Stimulated activated CD4-positive, alpha-beta T cell treated with anti-CD3 and anti-CD28 coated beads, Interleukin-1b, Interleukin-23, amount 100 ng/mL, for 24 hours (primary cell): ENCODE results near the gene CABP5.
"Not testable (repeated sequence)": the region's sequence is repeated elsewhere in the genome, so short reads cannot be mapped to it uniquely, and the experiment has no call there.

ENCODE experiments used
- DNase-seq, 4 experiments: peaks; one replicate each; pipeline ENCODE4 v3.0.0-alpha.2; 2020; ENCODE audit warnings: low read depth in 4 of 4, low spot score in 1 of 4

CABP5 gene

GRCh38 chr19:48043675-48044258, at the start of gene CABP5:
Gene CABP5, minus strand, starts transcription at chr19:48044079. Its CDS starts 157 bp downstream, at chr19:48043922.
- DNase-seq: no peak

DNA sequence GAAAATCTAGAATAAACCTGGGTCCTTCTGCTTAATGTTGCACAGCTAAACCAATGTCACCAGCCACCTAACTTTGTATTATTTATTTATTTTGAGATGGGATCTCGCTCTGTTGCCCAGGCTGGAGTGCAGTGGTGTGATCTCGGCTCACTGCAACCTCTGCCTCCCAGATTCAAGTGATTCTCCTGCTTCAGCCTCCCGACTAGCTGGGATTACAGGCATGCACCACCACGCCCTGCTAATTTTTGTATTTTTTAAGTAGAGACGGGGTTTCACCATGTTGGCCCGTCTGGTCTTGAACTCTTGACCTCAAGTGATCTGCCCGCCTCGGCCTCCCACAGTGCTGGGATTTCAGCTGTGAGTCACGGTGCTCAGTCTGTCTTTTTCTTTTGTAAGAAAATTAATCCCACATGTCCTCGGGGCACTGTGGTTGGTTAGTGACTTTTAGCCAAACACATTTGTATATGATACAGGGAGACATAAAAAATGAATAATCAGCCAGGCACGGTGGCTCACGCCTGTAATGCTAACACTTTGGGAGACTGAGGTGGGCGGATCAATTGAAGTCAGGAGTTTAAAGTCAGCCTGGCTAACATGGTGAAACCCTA, 47.3 kb upstream of the CABP5 start:
- DNase-seq: not testable (repeated sequence)

- DNase-seq: no peak
Observed at GRCh38 chr19:48090281-48090802, 46.5 kb upstream of the CABP5 start.

DNA sequence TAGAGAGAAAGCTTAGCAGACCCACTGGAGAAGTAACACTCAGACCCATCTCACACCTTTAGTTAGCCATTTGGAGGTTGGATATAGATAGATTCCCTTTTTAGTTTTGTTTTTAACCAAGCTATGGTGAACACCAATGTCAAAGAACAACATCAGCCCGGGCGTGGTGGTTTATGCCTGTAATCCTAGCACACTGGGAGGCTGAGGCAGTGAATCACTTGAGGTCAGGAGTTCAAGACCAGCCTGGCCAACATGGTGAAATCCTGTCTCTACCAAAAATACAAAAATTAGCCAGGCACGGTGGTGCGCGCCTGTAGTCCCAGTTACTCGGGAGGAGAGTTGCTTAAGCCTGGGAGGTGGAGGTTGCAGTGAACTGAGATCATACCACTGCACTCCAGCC, 45.1 kb upstream of the CABP5 start:
- DNase-seq: not testable (repeated sequence)

DNA sequence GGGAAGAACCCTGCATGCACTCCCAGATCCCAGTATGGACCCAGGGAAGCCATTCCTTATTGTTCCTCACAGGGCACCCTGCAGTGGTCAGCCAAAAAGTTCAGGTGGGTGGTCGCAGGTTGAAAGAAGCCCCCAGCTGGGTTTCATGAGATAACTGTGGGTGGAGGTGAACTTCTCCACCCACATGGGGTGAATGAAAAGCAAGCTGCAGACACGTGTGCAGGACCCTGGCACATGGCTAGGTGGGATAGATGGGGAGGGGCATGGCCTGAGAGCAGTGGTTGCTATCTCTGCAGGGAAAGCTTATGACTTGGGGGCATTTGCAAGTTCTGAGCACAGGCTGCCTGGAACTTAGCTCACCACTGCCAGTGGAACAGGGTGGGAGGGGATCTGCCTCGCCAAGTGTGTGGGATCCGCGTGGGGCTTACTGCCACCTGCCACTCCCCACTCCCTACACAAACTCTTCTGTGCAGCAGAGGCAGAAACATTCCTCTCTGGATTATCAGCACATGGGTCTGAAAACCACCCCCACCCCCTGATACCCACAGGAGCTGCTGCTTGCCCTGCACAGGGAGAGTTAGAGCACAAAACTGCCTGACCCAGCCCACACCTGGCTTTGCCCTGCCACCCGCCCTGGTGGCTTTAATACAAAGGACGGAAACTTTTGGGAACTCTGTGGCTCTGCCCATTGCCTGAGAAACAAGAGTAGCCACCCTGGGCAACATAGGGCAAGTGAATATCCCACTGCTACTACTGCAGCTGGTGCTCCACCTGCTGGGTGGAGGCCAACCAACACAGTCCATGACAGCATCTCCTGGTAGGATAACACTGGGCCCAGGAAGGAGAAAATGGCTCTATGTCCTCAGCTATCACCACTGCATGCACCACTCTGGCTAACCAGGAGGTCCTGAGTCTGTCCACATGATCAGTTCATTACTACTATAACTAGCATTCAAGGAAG, 42.3 kb upstream of the CABP5 start:
- DNase-seq: no peak

DNA sequence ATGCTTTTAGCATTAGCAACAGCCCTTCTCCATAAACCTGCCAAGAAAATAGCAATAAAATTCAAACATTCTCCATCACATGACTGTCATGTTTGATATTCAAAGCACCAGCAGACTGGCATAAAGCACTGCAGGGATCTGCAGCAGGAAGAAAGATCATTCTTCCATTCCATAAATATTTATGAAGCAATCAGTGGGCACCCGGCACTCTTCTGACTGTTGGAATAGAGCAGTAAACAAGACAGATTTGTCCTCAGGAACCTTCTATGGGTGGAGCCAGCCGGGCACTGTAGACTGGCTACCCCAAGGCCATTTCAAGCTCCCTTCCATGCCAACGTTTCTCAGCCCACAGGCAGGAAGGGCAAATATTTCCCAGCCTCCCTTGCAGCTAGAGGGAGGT, 41.2 kb upstream of the CABP5 start:
- no peak for DNase-seq

DNA sequence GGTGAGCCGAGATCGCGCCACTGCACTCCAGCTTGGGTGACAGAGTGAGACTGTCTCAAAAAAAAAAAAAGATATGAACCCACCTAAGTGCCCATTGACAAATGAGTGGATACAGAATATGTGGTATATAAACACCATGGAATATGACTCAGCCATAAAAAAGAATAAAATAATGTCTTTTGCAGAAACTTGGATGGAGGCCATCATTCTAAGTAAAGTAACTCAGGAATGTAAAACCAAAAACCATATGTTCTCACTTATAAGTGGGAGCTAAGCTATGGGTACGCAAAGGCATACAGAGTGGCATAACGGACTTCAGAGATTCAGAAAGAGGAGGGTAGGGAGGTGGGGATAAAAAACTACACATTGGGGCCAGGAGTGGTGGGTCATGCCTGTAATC, 37.2 kb upstream of the CABP5 start:
- no peak for DNase-seq

- not testable (repeated sequence) for DNase-seq
Observed at GRCh38 chr19:48070177-48070769, 26.4 kb upstream of the CABP5 start.

DNA sequence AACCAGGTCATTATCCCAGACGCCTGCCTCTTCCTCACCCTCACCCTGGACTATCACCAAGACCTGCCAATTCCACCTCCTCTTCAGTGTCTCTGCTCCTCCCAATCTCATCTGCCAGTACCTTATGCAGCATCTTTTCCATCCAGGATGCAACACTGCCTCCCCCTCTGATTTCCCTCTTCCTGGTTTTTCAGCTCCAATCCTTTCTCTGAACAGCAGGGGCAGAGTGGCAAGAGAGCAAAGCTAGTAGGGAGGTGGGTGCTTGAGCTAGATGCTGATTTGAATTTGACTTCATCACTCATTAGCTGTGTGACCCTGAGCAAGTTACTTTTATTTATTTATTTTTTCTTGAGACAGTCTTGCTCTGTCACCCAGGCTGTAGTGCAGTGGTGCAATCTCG, 25.6 kb upstream of the CABP5 start:
- no peak for DNase-seq

DNA sequence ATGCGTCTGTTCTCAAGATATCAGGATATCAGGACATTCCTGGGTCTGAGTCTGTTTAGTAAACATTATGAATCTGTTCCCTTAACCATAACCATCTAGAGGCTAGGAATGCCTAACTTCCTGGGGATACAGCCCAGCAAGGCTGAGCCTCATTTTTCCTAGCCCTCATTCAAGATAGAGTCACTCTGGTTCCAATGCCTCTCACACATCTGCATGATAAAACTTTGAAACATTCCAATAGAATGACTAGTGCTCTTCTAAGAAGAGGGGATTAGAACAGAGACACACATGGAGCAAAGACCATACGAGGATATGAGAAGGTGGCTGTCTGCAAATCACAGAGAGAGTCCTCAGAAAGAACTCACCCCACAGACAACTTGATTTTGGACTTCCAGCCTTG, 20.6 kb upstream of the CABP5 start:
- no peak for DNase-seq

DNA sequence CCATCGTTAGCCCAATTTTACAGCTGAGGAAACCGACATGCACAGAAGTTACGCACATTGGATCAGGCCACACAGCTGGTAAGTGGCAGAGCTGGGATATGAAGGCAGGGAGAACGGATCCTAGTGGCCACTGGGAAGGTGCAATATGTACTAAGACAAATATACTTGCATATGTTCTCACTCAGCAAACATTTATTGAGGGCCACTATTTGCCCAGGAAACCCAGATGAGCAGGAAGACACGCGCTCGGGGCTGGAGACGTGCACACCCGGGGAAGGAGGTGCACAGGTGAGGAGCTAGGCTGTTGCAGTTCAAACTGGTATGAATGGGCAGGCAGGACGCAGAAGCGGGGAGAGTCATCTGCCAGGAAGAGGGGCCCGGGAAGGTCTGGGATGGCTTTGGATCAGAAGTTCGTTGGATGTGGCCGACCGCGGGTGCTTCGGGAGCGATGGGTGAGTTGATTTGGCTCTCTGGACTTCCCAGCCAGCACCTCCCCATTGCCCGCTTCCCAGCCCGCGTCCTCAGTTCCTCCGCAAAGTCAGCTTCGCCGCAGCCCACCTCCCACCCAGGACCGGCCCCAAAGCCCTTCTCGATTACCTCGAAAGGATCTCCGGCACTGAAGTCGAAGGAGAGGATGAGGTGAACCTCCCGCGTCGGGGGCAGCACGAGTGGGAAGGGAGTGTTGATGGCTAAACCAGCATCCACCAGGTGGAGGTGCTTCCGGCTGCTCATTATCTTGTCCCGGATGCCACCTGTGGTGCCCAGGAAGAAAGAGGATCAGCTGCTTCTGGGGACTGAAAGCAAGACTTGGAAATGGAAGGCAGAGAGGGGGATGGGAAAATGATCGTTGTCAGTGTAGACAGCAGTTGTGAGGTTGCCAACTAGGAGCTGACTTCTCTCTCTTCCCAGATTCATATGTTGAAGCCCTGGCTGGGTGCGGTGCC, 17.8 kb upstream of the CABP5 start:
- DNase-seq: no peak

DNA sequence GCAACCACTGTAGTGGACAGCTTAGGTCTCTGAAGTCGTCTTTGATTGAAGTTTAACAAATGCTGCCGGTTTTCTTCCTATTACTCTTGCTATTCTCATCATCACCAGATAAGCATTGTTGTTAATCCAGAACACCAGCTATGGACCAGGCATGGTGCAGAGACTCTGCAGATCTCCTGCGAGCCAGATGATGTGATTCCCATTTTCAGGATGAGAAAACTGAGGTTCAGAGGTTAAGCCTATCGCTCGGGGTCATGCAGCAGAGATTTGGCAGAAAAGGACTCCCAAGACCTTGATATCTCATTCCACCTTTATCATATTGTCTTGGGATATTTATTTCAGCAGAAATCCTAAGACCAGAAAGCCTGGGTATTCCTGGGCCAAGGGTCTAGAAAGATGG, 16.5 kb upstream of the CABP5 start:
- no peak for DNase-seq

DNA sequence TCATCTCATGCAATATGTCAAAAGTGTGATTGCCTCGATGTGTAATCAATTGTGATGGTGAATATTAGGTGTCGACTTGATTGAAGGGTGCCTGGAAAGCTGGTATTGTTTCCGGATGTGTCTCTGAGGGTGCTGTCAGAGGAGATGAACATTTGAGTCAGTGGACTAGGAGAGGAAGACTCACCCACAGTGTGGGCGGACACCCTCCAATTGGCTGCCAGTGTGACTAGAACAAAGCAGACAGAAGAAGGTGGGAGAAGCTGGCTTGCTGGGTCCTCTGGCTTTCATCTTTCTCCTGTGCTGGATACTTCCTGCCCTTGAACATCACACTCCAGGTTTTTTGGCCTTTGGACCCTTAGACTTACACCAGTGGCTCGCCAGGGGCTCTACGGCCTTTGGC, 15.5 kb upstream of the CABP5 start:
- DNase-seq: no peak

DNA sequence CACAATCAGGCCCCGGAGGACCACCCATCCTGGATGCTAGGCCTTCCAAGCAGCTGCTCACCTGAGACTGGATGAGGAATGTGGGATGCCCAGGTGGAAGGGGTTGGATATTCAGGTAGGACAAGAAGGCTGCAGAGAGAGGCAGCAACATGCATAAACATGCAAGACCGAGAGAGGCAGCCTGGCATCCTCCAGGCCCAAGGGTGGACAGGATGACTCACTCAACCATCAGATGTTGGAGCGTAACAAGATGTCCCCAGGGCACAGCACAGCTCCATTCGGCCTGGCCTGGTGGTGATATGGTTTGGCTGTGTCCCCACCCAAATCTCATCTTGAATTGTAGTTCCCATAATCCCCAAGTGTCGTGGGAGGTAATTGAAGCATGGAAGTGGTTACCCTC, 10.0 kb upstream of the CABP5 start:
- DNase-seq: no peak

- DNase-seq: no peak
Observed at GRCh38 chr19:48053076-48053475, 9.2 kb upstream of the CABP5 start.

GRCh38 chr19:48051335-48052033, 7.6 kb upstream of the CABP5 start:
- no peak for DNase-seq

DNA sequence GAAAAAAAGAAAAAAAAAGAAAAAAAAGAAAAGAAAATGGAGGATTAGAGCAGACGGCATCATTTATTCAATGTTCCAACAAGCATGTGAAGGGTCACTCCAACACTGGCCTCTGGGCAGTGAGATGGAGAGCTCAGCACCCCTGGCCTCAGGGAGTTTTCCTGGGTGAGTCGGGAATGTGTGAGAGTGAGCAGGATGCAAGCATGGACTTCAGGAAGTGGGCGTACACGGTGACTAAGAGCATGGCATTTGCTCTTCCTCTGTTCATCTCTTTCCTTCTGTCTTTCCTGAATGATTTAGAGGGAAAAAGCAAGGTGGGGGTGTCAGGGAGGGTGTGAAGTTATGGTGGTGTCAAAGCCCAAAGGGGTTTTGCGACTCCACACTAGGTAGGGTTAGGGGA, 682 bp upstream of the CABP5 start:
- DNase-seq: no peak

GRCh38 chr19:48041877-48042580, 1.9 kb downstream of the CABP5 start:
- no peak for DNase-seq

DNA sequence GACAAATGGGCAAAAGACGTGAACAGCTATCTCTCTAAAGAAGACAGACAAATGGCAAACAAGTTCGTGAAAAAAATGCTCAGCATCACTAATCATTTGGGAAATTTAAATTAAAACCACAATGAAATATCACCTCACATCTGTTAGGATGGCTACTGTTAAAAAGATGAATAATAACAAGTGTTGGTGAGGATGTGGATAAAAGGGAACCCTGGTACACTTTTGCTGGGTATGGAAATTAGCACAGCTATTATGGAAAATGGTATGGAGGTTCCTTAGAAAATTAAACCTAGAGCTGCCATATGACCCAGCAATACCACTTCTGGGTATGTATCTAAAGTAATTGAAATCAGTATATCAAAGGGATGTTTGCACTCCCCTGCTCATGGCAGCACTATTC, 7.1 kb downstream of the CABP5 start:
- no peak for DNase-seq
